Left hindlimb (tissue), 1 donor: ENCODE data around the gene CES2.
"Not testable (repeated sequence)": the region's sequence is repeated elsewhere in the genome, so short reads cannot be mapped to it uniquely, and the experiment has no call there.

Experiments
- DNase-seq: peaks from one replicate; pipeline ENCODE4 v3.0.0-alpha.2; 2018

Gene CES2

GRCh38 chr16:66920299-66920590, 15.1 kb upstream of the CES2 start:
- DNase-seq, result no peak

GRCh38 chr16:66920924-66921680, 14.2 kb upstream of the CES2 start:
- DNase-seq, result no peak

- DNase-seq, result no peak
Measured at GRCh38 chr16:66921729-66922450, 13.4 kb upstream of the CES2 start.

- DNase-seq, result no peak
Measured at GRCh38 chr16:66923247-66923731, 12.0 kb upstream of the CES2 start.

GRCh38 chr16:66923866-66924265, 11.4 kb upstream of the CES2 start:
- no peak for DNase-seq

- DNase-seq, result no peak
Measured at GRCh38 chr16:66924527-66925321, 10.6 kb upstream of the CES2 start.

- DNase-seq, result no peak
Measured at GRCh38 chr16:66925322-66925840, 9.9 kb upstream of the CES2 start, which contains the start of gene RRAD. RRAD (minus strand) TSS chr16:66925535; CDS start chr16:66925179, 356 bp downstream.

- DNase-seq, result no peak
Measured at GRCh38 chr16:66926171-66926947, 9.0 kb upstream of the CES2 start.

GRCh38 chr16:66926961-66927436, 8.3 kb upstream of the CES2 start:
- no peak for DNase-seq

GRCh38 chr16:66927918-66928649, 7.2 kb upstream of the CES2 start:
- DNase-seq, result no peak

- no peak for DNase-seq
Measured at GRCh38 chr16:66928702-66929388, 6.5 kb upstream of the CES2 start.

GRCh38 chr16:66930189-66930588, 5.1 kb upstream of the CES2 start:
- no peak for DNase-seq

GRCh38 chr16:66931665-66932064, 3.7 kb upstream of the CES2 start:
- no peak for DNase-seq

GRCh38 chr16:66932076-66932475, 3.2 kb upstream of the CES2 start:
- DNase-seq, result no peak

- no peak for DNase-seq
Measured at GRCh38 chr16:66933776-66934137, 1.6 kb upstream of the CES2 start.

- DNase-seq, result peak; percentile 91
Measured at GRCh38 chr16:66934138-66934838, 1.0 kb upstream of the CES2 start, which contains the start of gene CIAO2B. CIAO2B (minus strand) TSS chr16:66934402; CDS start chr16:66934364, 38 bp downstream.

- DNase-seq, result not testable (repeated sequence)
Measured at GRCh38 chr16:66934839-66935313, 440 bp upstream of the CES2 start.

GRCh38 chr16:66936462-66936861, 1.1 kb downstream of the CES2 start:
- no peak for DNase-seq

GRCh38 chr16:66936889-66937554, 1.7 kb downstream of the CES2 start:
- no peak for DNase-seq
